Suprapubic skin (tissue), 4 donors: Measurements from ENCODE around the gene SMIM8.

Source experiments
- CTCF ChIP-seq, 2 donors: fragments of 200-600 bp in 1 of 2; fragments of 450-650 bp in 1 of 2; sonication (generic) in 1 of 2; IDR thresholded peaks; one replicate each; pipeline ENCODE4 v1.5.1; 2016 to 2019; ENCODE audit warnings: antibody characterized with exemption in 2 of 2, mild to moderate bottlenecking in 1 of 2, moderate library complexity in 1 of 2
- EP300 ChIP-seq: sonication (generic); formaldehyde crosslinking; IDR thresholded peaks from one replicate; pipeline ENCODE4 v1.6.1; 2017; ENCODE audit warnings: antibody characterized with exemption
- POLR2A ChIP-seq, 2 donors: fragments of 450-650 bp; IDR thresholded peaks; one replicate each; pipeline ENCODE4 v1.6.1; 2017; ENCODE audit warnings: antibody characterized with exemption in 2 of 2, mild to moderate bottlenecking in 2 of 2, moderate library complexity in 2 of 2
- POLR2AphosphoS5 ChIP-seq, 3 donors: sonication (generic); formaldehyde crosslinking; IDR thresholded peaks; one replicate each; pipeline ENCODE4 v1.6.1; 2017; ENCODE audit warnings: antibody characterized with exemption in 3 of 3

- TF ChIP-seq CTCF (IDR thresholded peaks at IDR 0.05) (no peak), POLR2A (IDR thresholded peaks at IDR 0.05) (no peak), EP300 (no peak), POLR2AphosphoS5 (IDR thresholded peaks at IDR 0.05) (no peak)
Measured at GRCh38 chr6:87378947-87379346, 56.6 kb downstream of the SMIM8 start.
